H9 (cell line): ENCODE data around the gene PLA2R1. TPM values are rescaled to one million over a fixed set of nuclear protein-coding genes. Genes with fewer than 3 reads are reported as not detected.

Experiments
- DNase-seq: peaks from one replicate; pipeline ENCODE4 v3.0.0-alpha.2; 2017
- H2AFZ ChIP-seq: one replicate; pipeline ENCODE4 v1.6.1; 2013; ENCODE audit warnings: mild to moderate bottlenecking, low read length, control low read depth, moderate library complexity
- H2AK5ac ChIP-seq: 2 replicates; pipeline ENCODE4 v1.6.1; 2013; ENCODE audit warnings: low read length, control low read depth, mixed read lengths; ENCODE audit not compliant: insufficient read length
- H2BK120ac ChIP-seq: one replicate; pipeline ENCODE4 v1.6.1; 2013; ENCODE audit warnings: low read depth, mild to moderate bottlenecking, low read length, control low read depth, inconsistent platforms; ENCODE audit not compliant: poor library complexity, severe bottlenecking
- H2BK12ac ChIP-seq: 2 replicates; pipeline ENCODE4 v1.6.1; 2013; ENCODE audit warnings: low read length, control low read depth, mixed read lengths, low read depth; ENCODE audit not compliant: insufficient read length
- H2BK15ac ChIP-seq: 2 replicates; pipeline ENCODE4 v1.6.1; 2013; ENCODE audit warnings: low read depth, low read length, control low read depth
- H2BK20ac ChIP-seq: one replicate; pipeline ENCODE4 v1.6.1; 2013; ENCODE audit warnings: low read depth, mild to moderate bottlenecking, low read length, control low read depth, inconsistent platforms; ENCODE audit not compliant: poor library complexity, severe bottlenecking
- H2BK5ac ChIP-seq: 2 replicates; pipeline ENCODE4 v1.6.1; 2013; ENCODE audit warnings: low read length, control low read depth, mixed read lengths; ENCODE audit not compliant: insufficient read length
- H3K14ac ChIP-seq: 2 replicates; pipeline ENCODE4 v1.6.1; 2013; ENCODE audit warnings: low read length, control low read depth; ENCODE audit not compliant: insufficient read depth
- H3K18ac ChIP-seq: 2 replicates; pipeline ENCODE4 v1.6.1; 2013; ENCODE audit warnings: low read depth, mild to moderate bottlenecking, mixed read lengths, low read length, control low read depth; ENCODE audit not compliant: insufficient read length
- H3K23ac ChIP-seq: 2 replicates; pipeline ENCODE4 v1.6.1; 2013; ENCODE audit warnings: low read length, control low read depth, mixed read lengths, low read depth; ENCODE audit not compliant: insufficient read length
- H3K23me2 ChIP-seq: 2 replicates; pipeline ENCODE4 v1.6.1; 2013; ENCODE audit warnings: low read depth, mild to moderate bottlenecking, mixed read lengths, low read length, control low read depth; ENCODE audit not compliant: insufficient read length, poor library complexity, severe bottlenecking
- H3K27ac ChIP-seq: 2 replicates; pipeline ENCODE4 v1.5.1; 2013; ENCODE audit warnings: low read length, control low read depth, mixed read lengths, low read depth; ENCODE audit not compliant: insufficient read length
- H3K27me3 ChIP-seq: 2 replicates; pipeline ENCODE4 v1.6.1; 2013; ENCODE audit warnings: low read length, control low read depth, inconsistent platforms; ENCODE audit not compliant: insufficient read depth
- H3K4ac ChIP-seq: 2 replicates; pipeline ENCODE4 v1.6.1; 2013; ENCODE audit warnings: low read depth, mild to moderate bottlenecking, control low read depth, inconsistent platforms, low read length, moderate library complexity
- H3K4me1 ChIP-seq: 2 replicates; pipeline ENCODE4 v1.6.1; 2013; ENCODE audit warnings: low read length, control low read depth, inconsistent platforms; ENCODE audit not compliant: insufficient read depth
- H3K4me2 ChIP-seq: 2 replicates; pipeline ENCODE4 v1.6.1; 2013; ENCODE audit warnings: low read length, control low read depth, mixed read lengths; ENCODE audit not compliant: insufficient read length, insufficient read depth
- H3K56ac ChIP-seq: 2 replicates; pipeline ENCODE4 v1.6.1; 2013; ENCODE audit warnings: low read depth, mild to moderate bottlenecking, mixed read lengths, low read length, control low read depth; ENCODE audit not compliant: insufficient read length
- H3K79me1 ChIP-seq: 2 replicates; pipeline ENCODE4 v1.6.1; 2013; ENCODE audit warnings: low read depth, mild to moderate bottlenecking, moderate library complexity, low read length, control low read depth, inconsistent platforms; ENCODE audit not compliant: insufficient read depth, poor library complexity, severe bottlenecking
- H3K79me2 ChIP-seq: 2 replicates; pipeline ENCODE4 v1.6.1; 2013; ENCODE audit warnings: low read length, control low read depth, inconsistent platforms; ENCODE audit not compliant: insufficient read depth
- H3K9ac ChIP-seq: 2 replicates; pipeline ENCODE4 v1.6.1; 2013; ENCODE audit warnings: low read length, control low read depth, mixed read lengths; ENCODE audit not compliant: insufficient read length; ENCODE audit errors: extremely low read depth
- H3K9me3 ChIP-seq: one replicate; pipeline ENCODE4 v1.6.1; 2013; ENCODE audit warnings: low read depth, low read length, inconsistent platforms; ENCODE audit not compliant: control insufficient read depth
- H3T11ph ChIP-seq: one replicate; pipeline ENCODE4 v1.6.1; 2013; ENCODE audit warnings: mild to moderate bottlenecking, low read length, control low read depth, inconsistent platforms
- H4K20me1 ChIP-seq: one replicate; pipeline ENCODE4 v1.6.1; 2013; ENCODE audit not compliant: control insufficient read depth, insufficient read length, insufficient read depth
- H4K5ac ChIP-seq: 2 replicates; pipeline ENCODE4 v1.6.1; 2013; ENCODE audit warnings: low read depth, mild to moderate bottlenecking, mixed read lengths, low read length, control low read depth; ENCODE audit not compliant: insufficient read length
- H4K8ac ChIP-seq: replicated peaks from 2 replicates; pipeline ENCODE4 v1.6.1; 2013; ENCODE audit warnings: low read length, control low read depth, mixed read lengths, low read depth; ENCODE audit not compliant: insufficient read length
- H4K91ac ChIP-seq: 2 replicates; pipeline ENCODE4 v1.6.1; 2013; ENCODE audit warnings: low read depth, mild to moderate bottlenecking, moderate library complexity, mixed read lengths, low read length, control low read depth; ENCODE audit not compliant: insufficient read length
- H3K27ac Mint-ChIP-seq, 3 experiments: 2 replicates in 2 of 3; 3 replicates in 1 of 3; pipeline ENCODE4 v1.8.0; 2020 to 2021; ENCODE audit warnings: mixed read lengths in 3 of 3, mild to moderate bottlenecking in 1 of 3, moderate library complexity in 1 of 3
- H3K27me3 Mint-ChIP-seq: 2 replicates; pipeline ENCODE4 v1.8.0; 2021; ENCODE audit warnings: low read depth, mild to moderate bottlenecking, moderate library complexity, mixed read lengths
- H3K36me3 Mint-ChIP-seq, 3 experiments: 2 replicates in 2 of 3; 3 replicates in 1 of 3; pipeline ENCODE4 v1.8.0; 2020 to 2021; ENCODE audit warnings: low read depth in 3 of 3, mixed read lengths in 3 of 3; ENCODE audit not compliant: insufficient read depth in 1 of 3
- H3K4me1 Mint-ChIP-seq, 2 experiments: 2 replicates each; pipeline ENCODE4 v1.8.0; 2020; ENCODE audit warnings: mixed read lengths in 2 of 2
- H3K4me3 Mint-ChIP-seq, 2 experiments: 2 replicates in 1 of 2; 3 replicates in 1 of 2; pipeline ENCODE4 v1.8.0; 2020 to 2021; ENCODE audit warnings: mild to moderate bottlenecking in 2 of 2, mixed read lengths in 2 of 2, moderate library complexity in 1 of 2
- H3K9me3 Mint-ChIP-seq, 2 experiments: 2 replicates in 1 of 2; 3 replicates in 1 of 2; pipeline ENCODE4 v1.8.0; 2020; ENCODE audit warnings: mild to moderate bottlenecking in 2 of 2, mixed read lengths in 2 of 2, moderate library complexity in 1 of 2
- CTCF ChIP-seq: fragments of 200-600 bp; sonication (generic); conservative IDR thresholded peaks from 3 replicates; pipeline ENCODE4 v1.8.0; 2021; ENCODE audit warnings: antibody characterized with exemption, mild to moderate bottlenecking
- WGBS: extraction: QIAGEN DNeasy Blood & Tissue Kit; methylation state at CpG from one replicate; pipeline ENCODE4 v1.1.7; 2013; ENCODE audit warnings: missing lambda C conversion rate, low lambda C conversion rate, mixed read lengths; ENCODE audit not compliant: insufficient read length; ENCODE audit errors: extremely low coverage; 5-methylcytosine and 5-hydroxymethylcytosine counted together
- total RNA-seq: library from RNA; stranded (reverse); gene quantifications from 2 replicates; pipeline ENCODE4 v1.2.1, GENCODE V29; 2021

The PLA2R1 gene
- total RNA-seq, 1 experiment from 2014 or later = 0.83 TPM

GRCh38 chr2:159982270-159982669 lies 80.1 kb downstream of the PLA2R1 start:
- Histone ChIP-seq H3K23me2 (no peaks in the 10 kb centered on the region), H3K4me1 (peaks cover 5% of the 10 kb centered on the region), H3K56ac (no peak overlapping the region), H2BK20ac (no peak overlapping the region), H3K79me1 (no peaks in the 10 kb centered on the region), H3K79me2 (no peaks in the 10 kb centered on the region), H2BK15ac (no peak overlapping the region), H3K18ac (no peak overlapping the region), H4K5ac (no peak overlapping the region), H3K14ac (no peak overlapping the region), H2BK5ac (no peak overlapping the region), H2BK120ac (no peak overlapping the region), H4K20me1 (no peaks in the 10 kb centered on the region), H3K9ac (no peak overlapping the region), H3K4ac (no peak overlapping the region), H3K27ac (no peak overlapping the region), H2AFZ (no peak overlapping the region), H3K23ac (no peak overlapping the region), H2BK12ac (no peak overlapping the region), H4K91ac (no peak overlapping the region), H2AK5ac (no peak overlapping the region), H3K9me3 (no peaks in the 10 kb centered on the region), H3T11ph (no peak overlapping the region), H4K8ac (no peak overlapping the region), H3K27me3 (no peaks in the 10 kb centered on the region), H3K4me2 (no peak overlapping the region)
- TF ChIP-seq CTCF = no peak
- no peaks in the 10 kb centered on the region for H3K36me3 Mint-ChIP-seq
- WGBS = no CpG with 5 or more reads among the region's 3 CpGs
- H3K9me3 Mint-ChIP-seq = no peaks in the 10 kb centered on the region
- peaks cover 15 to 16% of the 10 kb centered on the region in 2 experiments for H3K4me1 Mint-ChIP-seq
- no peak overlapping the region; a peak in 1 of 7 replicates for H3K27ac Mint-ChIP-seq
- DNase-seq = no peak
- H3K27me3 Mint-ChIP-seq = no peaks in the 10 kb centered on the region
- no peak overlapping the region for H3K4me3 Mint-ChIP-seq
